GM23338 (cell line): ENCODE data around the gene PSMD13. TPM values are rescaled to one million over a fixed set of nuclear protein-coding genes. Genes with fewer than 3 reads are reported as not detected.
A peak's percentile ranks its signal among the peaks of the same experiment; 100 is the strongest.

Experiments
- ATAC-seq: fragments of 200-7000 bp; cut with Tn5 transposase; 3 replicates; pipeline ENCODE4 v1.9.1; 2020
- DNase-seq: peaks from one replicate; pipeline ENCODE4 v3.0.0-alpha.2; 2015; ENCODE audit warnings: low spot score
- H2AFZ ChIP-seq: fragments of 200-600 bp; sonication (generic); 2 replicates; pipeline ENCODE4 v1.8.0; 2016; ENCODE audit warnings: antibody characterized with exemption, mild to moderate bottlenecking, moderate library complexity
- H3F3A ChIP-seq: fragments of 200-600 bp; sonication (generic); replicated peaks from 2 replicates; pipeline ENCODE4 v1.8.0; 2017; ENCODE audit warnings: antibody characterized with exemption, mixed run types, low read depth
- H3K27ac ChIP-seq: fragments of 200-600 bp; sonication (generic); 2 replicates; pipeline ENCODE4 v1.6.1; 2016; ENCODE audit warnings: low read depth
- H3K27me3 ChIP-seq: fragments of 200-600 bp; sonication (generic); 2 replicates; pipeline ENCODE4 v1.8.0; 2016; ENCODE audit warnings: mild to moderate bottlenecking, mixed run types, moderate library complexity; ENCODE audit not compliant: insufficient read depth
- H3K36me3 ChIP-seq: fragments of 200-600 bp; sonication (generic); 2 replicates; pipeline ENCODE4 v1.8.0; 2016; ENCODE audit warnings: mild to moderate bottlenecking; ENCODE audit not compliant: insufficient read depth
- H3K4me1 ChIP-seq: fragments of 200-600 bp; sonication (generic); 2 replicates; pipeline ENCODE4 v1.8.0; 2016; ENCODE audit warnings: mild to moderate bottlenecking, moderate library complexity; ENCODE audit not compliant: insufficient read depth
- H3K4me2 ChIP-seq: fragments of 200-600 bp; sonication (generic); 2 replicates; pipeline ENCODE4 v1.7.1; 2017; ENCODE audit warnings: mixed run types
- H3K4me3 ChIP-seq: fragments of 200-600 bp; sonication (generic); 2 replicates; pipeline ENCODE4 v1.6.1; 2016; ENCODE audit warnings: mixed run types
- H3K79me2 ChIP-seq: fragments of 200-600 bp; sonication (generic); replicated peaks from 2 replicates; pipeline ENCODE4 v1.8.0; 2017; ENCODE audit warnings: mild to moderate bottlenecking; ENCODE audit not compliant: insufficient read depth
- H3K9me2 ChIP-seq: fragments of 200-600 bp; sonication (generic); 2 replicates; pipeline ENCODE4 v1.8.0; 2017; ENCODE audit not compliant: insufficient read depth
- H4K20me1 ChIP-seq: fragments of 200-600 bp; sonication (generic); replicated peaks from 2 replicates; pipeline ENCODE4 v1.8.0; 2017; ENCODE audit warnings: mild to moderate bottlenecking; ENCODE audit not compliant: insufficient read depth
- H3K27ac Mint-ChIP-seq: 2 replicates; pipeline ENCODE4 v1.8.0; 2020; ENCODE audit warnings: inconsistent platforms, mild to moderate bottlenecking, moderate library complexity, mixed read lengths
- H3K27me3 Mint-ChIP-seq: 3 replicates; pipeline ENCODE4 v1.8.0; 2022; ENCODE audit warnings: low read depth, mild to moderate bottlenecking, moderate library complexity, mixed read lengths, inconsistent platforms; ENCODE audit not compliant: insufficient read depth, poor library complexity
- H3K36me3 Mint-ChIP-seq: 3 replicates; pipeline ENCODE4 v1.8.0; 2021; ENCODE audit warnings: low read depth, mild to moderate bottlenecking, inconsistent platforms, moderate library complexity, mixed read lengths
- H3K4me1 Mint-ChIP-seq: 3 replicates; pipeline ENCODE4 v1.8.0; 2020; ENCODE audit warnings: mild to moderate bottlenecking, inconsistent platforms, mixed read lengths
- H3K4me3 Mint-ChIP-seq: 3 replicates; pipeline ENCODE4 v1.8.0; 2021; ENCODE audit warnings: moderate library complexity, mild to moderate bottlenecking, inconsistent platforms, mixed read lengths
- H3K9me3 Mint-ChIP-seq: 3 replicates; pipeline ENCODE4 v1.8.0; 2020; ENCODE audit warnings: moderate library complexity, mild to moderate bottlenecking, inconsistent platforms, mixed read lengths
- CREB1 ChIP-seq: fragments of 250-450 bp; sonication (Bioruptor Pico); IDR thresholded peaks from 2 replicates; pipeline ENCODE4 v1.5.0; 2020; ENCODE audit warnings: low read depth, mild to moderate bottlenecking, moderate library complexity
- CTCF ChIP-seq, 2 experiments: fragments of 200-600 bp in 1 of 2; sonication (generic) in 1 of 2; conservative IDR thresholded peaks; 2 replicates each; pipeline versions ENCODE4 v1.5.1 to v1.6.1; 2016 to 2017; ENCODE audit warnings: antibody characterized with exemption in 2 of 2, low read depth in 2 of 2, mild to moderate bottlenecking in 2 of 2, moderate library complexity in 1 of 2
- ETS1 ChIP-seq: IDR thresholded peaks from 2 replicates; pipeline ENCODE4 v1.6.1; 2016; ENCODE audit warnings: antibody characterized with exemption
- EZH2 ChIP-seq: fragments of 200-600 bp; sonication (generic); IDR thresholded peaks from one replicate; pipeline ENCODE4 v1.8.0; 2017; ENCODE audit warnings: antibody characterized with exemption, mild to moderate bottlenecking, low read depth; ENCODE audit not compliant: unreplicated experiment
- EZH2phosphoT487 ChIP-seq: fragments of 200-600 bp; sonication (generic); IDR thresholded peaks from one replicate; pipeline ENCODE4 v1.8.1; 2018; ENCODE audit warnings: antibody characterized with exemption; ENCODE audit not compliant: unreplicated experiment
- JUNB ChIP-seq: IDR thresholded peaks from one replicate; pipeline ENCODE4 v1.6.1; 2016; ENCODE audit warnings: antibody characterized with exemption; ENCODE audit not compliant: unreplicated experiment
- NANOG ChIP-seq: IDR thresholded peaks from 2 replicates; pipeline ENCODE4 v1.6.1; 2016; ENCODE audit warnings: antibody characterized with exemption, borderline replicate concordance
- POLR2AphosphoS5 ChIP-seq: IDR thresholded peaks from 2 replicates; pipeline ENCODE4 v1.6.1; 2016; ENCODE audit warnings: antibody characterized with exemption, low read depth
- REST ChIP-seq: IDR thresholded peaks from one replicate; pipeline ENCODE4 v1.6.1; 2018; ENCODE audit warnings: antibody characterized with exemption; ENCODE audit not compliant: unreplicated experiment
- STAT1 ChIP-seq: IDR thresholded peaks from one replicate; pipeline ENCODE4 v1.6.1; 2016; ENCODE audit warnings: antibody characterized with exemption; ENCODE audit not compliant: unreplicated experiment
- ZNF114 ChIP-seq: fragments of 250-450 bp; sonication (Bioruptor Pico); IDR thresholded peaks from 2 replicates; pipeline ENCODE4 v1.5.0; 2020; ENCODE audit warnings: mild to moderate bottlenecking, moderate library complexity
- ZNF331 ChIP-seq: fragments of 250-450 bp; sonication (Bioruptor Pico); IDR thresholded peaks from 2 replicates; pipeline ENCODE4 v1.5.0; 2020; ENCODE audit warnings: low read depth, mild to moderate bottlenecking, moderate library complexity
- polyA plus RNA-seq: library from polyadenylated mRNA; unstranded; fragments of >200 nt; fragmentation: Nextera tagmentation; extraction: Ambion mirVana; gene quantifications from 2 replicates; pipeline ENCODE4 v1.2.1, GENCODE V29; 2016
- total RNA-seq: library from RNA; depleted of rRNA; stranded (reverse); fragments of >200 nt; shearing (Covaris generic); gene quantifications from 2 replicates; pipeline ENCODE4 v1.2.3, GENCODE V29; 2014
- TF ChIP-seq, protein P1 (sequence below): fragments of 250-450 bp; sonication (Bioruptor Pico); IDR thresholded peaks from 2 replicates; pipeline ENCODE4 v1.5.0; 2020; ENCODE audit warnings: mild to moderate bottlenecking, moderate library complexity

The PSMD13 gene
- total and polyA plus RNA-seq, 2 experiments from 2014 or later, result 111 to 114 TPM

DNA sequence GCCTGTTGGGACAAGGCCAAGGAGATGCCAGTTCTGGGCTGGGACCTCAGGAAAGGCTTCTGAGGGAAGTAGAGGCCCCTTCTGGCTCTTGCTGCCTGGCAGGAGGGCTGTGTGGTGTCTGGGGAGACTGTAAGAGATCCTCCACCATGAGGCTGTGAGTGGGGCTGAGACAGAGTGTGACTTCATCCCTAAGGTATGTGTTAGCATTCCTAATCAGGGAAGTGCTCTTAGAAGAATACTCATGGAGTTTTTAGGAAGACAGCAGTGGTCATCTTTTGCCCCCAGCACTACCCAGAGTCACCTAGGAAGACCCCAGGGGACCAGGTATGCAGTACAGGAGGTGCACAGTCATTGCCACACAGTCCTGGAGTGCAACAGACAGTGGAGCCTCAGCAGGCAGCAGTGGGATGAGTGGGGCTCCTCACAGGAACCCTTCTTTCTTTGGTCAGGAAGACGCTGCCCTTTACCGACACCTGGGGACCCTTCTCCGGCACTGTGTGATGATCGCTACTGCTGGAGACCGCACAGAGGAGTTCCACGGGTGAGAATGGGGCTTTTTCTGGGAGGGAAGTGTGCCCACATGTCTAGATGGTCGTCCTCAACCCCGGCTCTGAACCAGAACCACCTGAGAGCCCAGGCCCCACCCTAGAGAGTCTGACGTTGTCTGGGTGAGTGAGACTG, 26.5 kb upstream of the PSMD13 start:
- peaks cover 13% of the 10 kb centered on the region for H3F3A ChIP-seq
- no peaks in the 10 kb centered on the region; the same call in 2 of the 3 replicates for H3K9me3 Mint-ChIP-seq
- H3K4me1 Mint-ChIP-seq, result peaks cover 8% of the 10 kb centered on the region; the same call in 2 of the 3 replicates
- no peaks in the 10 kb centered on the region for H3K27me3 ChIP-seq
- H3K27me3 Mint-ChIP-seq, result peaks cover 14% of the 10 kb centered on the region
- peaks cover 27% of the 10 kb centered on the region for H3K79me2 ChIP-seq
- H3K4me2 ChIP-seq, result no peak overlapping the region
- peaks cover 4% of the 10 kb centered on the region for H4K20me1 ChIP-seq
- no peak overlapping the region for H2AFZ ChIP-seq
- H3K36me3 ChIP-seq, result peaks cover 8% of the 10 kb centered on the region
- DNase-seq (no peak), ATAC-seq (no peak)
- H3K4me3 ChIP-seq, result no peak overlapping the region; the same call in 1 of the 2 replicates
- H3K27ac Mint-ChIP-seq, result no peak overlapping the region
- H3K36me3 Mint-ChIP-seq, result peaks cover 62% of the 10 kb centered on the region
- peak overlapping the region; percentile 99 for H3K4me3 Mint-ChIP-seq
- peaks cover 12% of the 10 kb centered on the region; the same call in 1 of the 2 replicates for H3K4me1 ChIP-seq
- no peaks in the 10 kb centered on the region for H3K9me2 ChIP-seq
- TF ChIP-seq STAT1, result no peak
- no peak for TF ChIP-seq ETS1
- TF ChIP-seq CTCF (conservative IDR thresholded peaks at IDR 0.05; ENCODE audit: low read depth in 2 of 2), result no peak
- no peak for TF ChIP-seq EZH2
- TF ChIP-seq, protein P1, sequence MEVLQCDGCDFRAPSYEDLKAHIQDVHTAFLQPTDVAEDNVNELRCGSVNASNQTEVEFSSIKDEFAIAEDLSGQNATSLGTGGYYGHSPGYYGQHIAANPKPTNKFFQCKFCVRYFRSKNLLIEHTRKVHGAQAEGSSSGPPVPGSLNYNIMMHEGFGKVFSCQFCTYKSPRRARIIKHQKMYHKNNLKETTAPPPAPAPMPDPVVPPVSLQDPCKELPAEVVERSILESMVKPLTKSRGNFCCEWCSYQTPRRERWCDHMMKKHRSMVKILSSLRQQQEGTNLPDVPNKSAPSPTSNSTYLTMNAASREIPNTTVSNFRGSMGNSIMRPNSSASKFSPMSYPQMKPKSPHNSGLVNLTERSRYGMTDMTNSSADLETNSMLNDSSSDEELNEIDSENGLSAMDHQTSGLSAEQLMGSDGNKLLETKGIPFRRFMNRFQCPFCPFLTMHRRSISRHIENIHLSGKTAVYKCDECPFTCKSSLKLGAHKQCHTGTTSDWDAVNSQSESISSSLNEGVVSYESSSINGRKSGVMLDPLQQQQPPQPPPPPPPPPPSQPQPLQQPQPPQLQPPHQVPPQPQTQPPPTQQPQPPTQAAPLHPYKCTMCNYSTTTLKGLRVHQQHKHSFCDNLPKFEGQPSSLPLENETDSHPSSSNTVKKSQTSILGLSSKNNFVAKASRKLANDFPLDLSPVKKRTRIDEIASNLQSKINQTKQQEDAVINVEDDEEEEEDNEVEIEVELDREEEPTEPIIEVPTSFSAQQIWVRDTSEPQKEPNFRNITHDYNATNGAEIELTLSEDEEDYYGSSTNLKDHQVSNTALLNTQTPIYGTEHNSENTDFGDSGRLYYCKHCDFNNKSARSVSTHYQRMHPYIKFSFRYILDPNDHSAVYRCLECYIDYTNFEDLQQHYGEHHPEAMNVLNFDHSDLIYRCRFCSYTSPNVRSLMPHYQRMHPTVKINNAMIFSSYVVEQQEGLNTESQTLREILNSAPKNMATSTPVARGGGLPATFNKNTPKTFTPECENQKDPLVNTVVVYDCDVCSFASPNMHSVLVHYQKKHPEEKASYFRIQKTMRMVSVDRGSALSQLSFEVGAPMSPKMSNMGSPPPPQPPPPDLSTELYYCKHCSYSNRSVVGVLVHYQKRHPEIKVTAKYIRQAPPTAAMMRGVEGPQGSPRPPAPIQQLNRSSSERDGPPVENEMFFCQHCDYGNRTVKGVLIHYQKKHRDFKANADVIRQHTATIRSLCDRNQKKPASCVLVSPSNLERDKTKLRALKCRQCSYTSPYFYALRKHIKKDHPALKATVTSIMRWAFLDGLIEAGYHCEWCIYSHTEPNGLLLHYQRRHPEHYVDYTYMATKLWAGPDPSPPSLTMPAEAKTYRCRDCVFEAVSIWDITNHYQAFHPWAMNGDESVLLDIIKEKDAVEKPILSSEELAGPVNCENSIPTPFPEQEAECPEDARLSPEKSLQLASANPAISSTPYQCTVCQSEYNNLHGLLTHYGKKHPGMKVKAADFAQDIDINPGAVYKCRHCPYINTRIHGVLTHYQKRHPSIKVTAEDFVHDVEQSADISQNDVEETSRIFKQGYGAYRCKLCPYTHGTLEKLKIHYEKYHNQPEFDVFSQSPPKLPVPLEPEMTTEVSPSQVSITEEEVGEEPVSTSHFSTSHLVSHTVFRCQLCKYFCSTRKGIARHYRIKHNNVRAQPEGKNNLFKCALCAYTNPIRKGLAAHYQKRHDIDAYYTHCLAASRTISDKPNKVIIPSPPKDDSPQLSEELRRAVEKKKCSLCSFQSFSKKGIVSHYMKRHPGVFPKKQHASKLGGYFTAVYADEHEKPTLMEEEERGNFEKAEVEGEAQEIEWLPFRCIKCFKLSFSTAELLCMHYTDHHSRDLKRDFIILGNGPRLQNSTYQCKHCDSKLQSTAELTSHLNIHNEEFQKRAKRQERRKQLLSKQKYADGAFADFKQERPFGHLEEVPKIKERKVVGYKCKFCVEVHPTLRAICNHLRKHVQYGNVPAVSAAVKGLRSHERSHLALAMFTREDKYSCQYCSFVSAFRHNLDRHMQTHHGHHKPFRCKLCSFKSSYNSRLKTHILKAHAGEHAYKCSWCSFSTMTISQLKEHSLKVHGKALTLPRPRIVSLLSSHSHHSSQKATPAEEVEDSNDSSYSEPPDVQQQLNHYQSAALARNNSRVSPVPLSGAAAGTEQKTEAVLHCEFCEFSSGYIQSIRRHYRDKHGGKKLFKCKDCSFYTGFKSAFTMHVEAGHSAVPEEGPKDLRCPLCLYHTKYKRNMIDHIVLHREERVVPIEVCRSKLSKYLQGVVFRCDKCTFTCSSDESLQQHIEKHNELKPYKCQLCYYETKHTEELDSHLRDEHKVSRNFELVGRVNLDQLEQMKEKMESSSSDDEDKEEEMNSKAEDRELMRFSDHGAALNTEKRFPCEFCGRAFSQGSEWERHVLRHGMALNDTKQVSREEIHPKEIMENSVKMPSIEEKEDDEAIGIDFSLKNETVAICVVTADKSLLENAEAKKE (CRISPR knock-in tag), result no peak
- no peak for TF ChIP-seq ZNF331 (CRISPR knock-in tag)
- no peak for TF ChIP-seq JUNB
- no peak for TF ChIP-seq POLR2AphosphoS5
- TF ChIP-seq REST, result no peak
- no peak for TF ChIP-seq CREB1 (CRISPR knock-in tag)
- TF ChIP-seq EZH2phosphoT487, result no peak
- no peak for TF ChIP-seq NANOG
- no peak for TF ChIP-seq ZNF114
- H3K27ac ChIP-seq, result no peak overlapping the region
